Measurements from ENCODE around the gene TSPAN11.

DNA sequence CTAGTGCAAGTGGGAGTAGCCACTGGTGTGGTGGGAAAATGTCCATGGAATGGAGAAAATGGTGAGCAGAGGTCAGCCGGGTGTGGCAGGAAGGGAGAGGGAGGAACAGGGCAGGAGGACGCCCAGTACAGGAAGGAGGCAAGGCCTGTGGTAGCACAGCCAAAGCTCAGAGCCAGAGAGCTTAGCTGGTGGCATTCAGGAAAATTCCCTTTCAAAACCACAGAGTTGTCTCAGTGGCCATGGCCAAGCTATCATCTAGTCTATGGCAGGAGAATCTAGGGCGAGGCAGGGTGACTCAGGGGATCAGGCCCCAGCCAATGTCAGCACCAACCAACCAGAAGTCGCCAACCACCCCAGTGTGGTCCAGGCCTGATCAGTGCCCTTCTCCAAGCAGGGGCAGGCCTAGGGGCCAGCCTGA lies 79.4 kb downstream of the TSPAN11 start:
- TF ChIP-seq, protein P1, sequence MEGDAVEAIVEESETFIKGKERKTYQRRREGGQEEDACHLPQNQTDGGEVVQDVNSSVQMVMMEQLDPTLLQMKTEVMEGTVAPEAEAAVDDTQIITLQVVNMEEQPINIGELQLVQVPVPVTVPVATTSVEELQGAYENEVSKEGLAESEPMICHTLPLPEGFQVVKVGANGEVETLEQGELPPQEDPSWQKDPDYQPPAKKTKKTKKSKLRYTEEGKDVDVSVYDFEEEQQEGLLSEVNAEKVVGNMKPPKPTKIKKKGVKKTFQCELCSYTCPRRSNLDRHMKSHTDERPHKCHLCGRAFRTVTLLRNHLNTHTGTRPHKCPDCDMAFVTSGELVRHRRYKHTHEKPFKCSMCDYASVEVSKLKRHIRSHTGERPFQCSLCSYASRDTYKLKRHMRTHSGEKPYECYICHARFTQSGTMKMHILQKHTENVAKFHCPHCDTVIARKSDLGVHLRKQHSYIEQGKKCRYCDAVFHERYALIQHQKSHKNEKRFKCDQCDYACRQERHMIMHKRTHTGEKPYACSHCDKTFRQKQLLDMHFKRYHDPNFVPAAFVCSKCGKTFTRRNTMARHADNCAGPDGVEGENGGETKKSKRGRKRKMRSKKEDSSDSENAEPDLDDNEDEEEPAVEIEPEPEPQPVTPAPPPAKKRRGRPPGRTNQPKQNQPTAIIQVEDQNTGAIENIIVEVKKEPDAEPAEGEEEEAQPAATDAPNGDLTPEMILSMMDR (IDR thresholded peaks at IDR 0.05): no peak
- no peak for TF ChIP-seq POLR2A (IDR thresholded peaks at IDR 0.05)

Data from ovary (tissue), 3 donors.